Gastrocnemius medialis (tissue), 4 donors: ENCODE measurements around the gene ASTN2.

ENCODE experiments used
- POLR2A ChIP-seq, 2 donors: fragments of 450-650 bp; IDR thresholded peaks; one replicate each; pipeline ENCODE4 v1.6.1; 2017; ENCODE audit warnings: antibody characterized with exemption in 2 of 2, mild to moderate bottlenecking in 2 of 2, moderate library complexity in 2 of 2
- TF ChIP-seq, protein P1 (sequence below), 5 experiments: fragments of 450-650 bp in 3 of 5; fragments of 200-600 bp in 2 of 5; sonication (generic) in 2 of 5; IDR thresholded peaks in 4 of 5; conservative IDR thresholded peaks in 1 of 5; 1 replicate in 4 of 5; 2 replicates in 1 of 5; pipeline ENCODE4 v1.5.1; 2016 to 2019; ENCODE audit warnings: antibody characterized with exemption in 5 of 5, mild to moderate bottlenecking in 3 of 5, moderate library complexity in 3 of 5

DNA sequence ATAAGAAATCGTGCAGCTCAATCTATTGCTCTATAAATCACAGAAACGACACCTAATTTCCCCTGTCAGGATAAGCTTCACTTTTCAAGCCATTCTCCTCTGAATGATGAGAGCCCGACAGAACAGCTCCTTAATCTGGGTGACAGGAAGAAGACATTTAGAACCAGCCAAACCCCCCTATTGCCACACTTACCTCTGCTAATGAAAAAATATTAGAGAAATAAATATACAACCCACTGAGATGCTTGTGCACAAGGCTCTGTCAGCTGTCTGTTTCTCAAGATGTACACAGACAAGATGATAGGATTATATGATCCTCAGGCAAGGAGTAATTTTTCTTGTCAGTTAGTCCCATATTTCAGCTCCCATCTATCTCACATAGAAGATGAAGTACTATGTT lies 785.2 kb downstream of the ASTN2 start:
- TF ChIP-seq, protein P1, sequence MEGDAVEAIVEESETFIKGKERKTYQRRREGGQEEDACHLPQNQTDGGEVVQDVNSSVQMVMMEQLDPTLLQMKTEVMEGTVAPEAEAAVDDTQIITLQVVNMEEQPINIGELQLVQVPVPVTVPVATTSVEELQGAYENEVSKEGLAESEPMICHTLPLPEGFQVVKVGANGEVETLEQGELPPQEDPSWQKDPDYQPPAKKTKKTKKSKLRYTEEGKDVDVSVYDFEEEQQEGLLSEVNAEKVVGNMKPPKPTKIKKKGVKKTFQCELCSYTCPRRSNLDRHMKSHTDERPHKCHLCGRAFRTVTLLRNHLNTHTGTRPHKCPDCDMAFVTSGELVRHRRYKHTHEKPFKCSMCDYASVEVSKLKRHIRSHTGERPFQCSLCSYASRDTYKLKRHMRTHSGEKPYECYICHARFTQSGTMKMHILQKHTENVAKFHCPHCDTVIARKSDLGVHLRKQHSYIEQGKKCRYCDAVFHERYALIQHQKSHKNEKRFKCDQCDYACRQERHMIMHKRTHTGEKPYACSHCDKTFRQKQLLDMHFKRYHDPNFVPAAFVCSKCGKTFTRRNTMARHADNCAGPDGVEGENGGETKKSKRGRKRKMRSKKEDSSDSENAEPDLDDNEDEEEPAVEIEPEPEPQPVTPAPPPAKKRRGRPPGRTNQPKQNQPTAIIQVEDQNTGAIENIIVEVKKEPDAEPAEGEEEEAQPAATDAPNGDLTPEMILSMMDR (IDR thresholded peaks at IDR 0.05 in 4 of 5, conservative IDR thresholded peaks at IDR 0.05 in 1 of 5) = no peak
- TF ChIP-seq POLR2A (IDR thresholded peaks at IDR 0.05) = no peak
